ENCODE data around the gene GNA14.
A peak's percentile ranks its signal among the peaks of the same experiment; 100 is the strongest.
"Not testable (repeated sequence)": the region's sequence is repeated elsewhere in the genome, so short reads cannot be mapped to it uniquely, and the experiment has no call there.

Gene GNA14

GRCh38 chr9:77441124-77441523 is 207.0 kb downstream of the GNA14 start:
- DNase-seq: not testable (repeated sequence)

DNA sequence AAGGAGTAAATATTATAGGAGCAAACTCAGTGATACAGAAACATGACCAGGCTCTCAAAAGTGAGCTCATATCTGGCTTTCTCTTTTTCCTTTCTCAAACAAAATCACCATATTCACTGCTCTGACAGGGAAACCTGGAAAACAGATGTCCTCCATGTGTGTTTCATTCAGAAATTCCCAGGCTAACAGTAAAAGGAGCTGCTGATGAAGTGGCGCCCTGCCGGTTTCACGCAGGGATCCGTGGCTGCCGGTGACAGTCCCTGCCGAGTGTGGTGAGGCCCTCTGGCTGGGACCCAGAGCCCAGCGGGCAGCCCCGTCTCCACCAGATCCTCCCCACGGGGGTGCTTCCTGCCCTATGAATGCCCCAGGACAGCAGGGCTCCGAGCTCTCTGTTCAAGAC is 208.1 kb downstream of the GNA14 start:
- DNase-seq: peak; percentile 90

DNA sequence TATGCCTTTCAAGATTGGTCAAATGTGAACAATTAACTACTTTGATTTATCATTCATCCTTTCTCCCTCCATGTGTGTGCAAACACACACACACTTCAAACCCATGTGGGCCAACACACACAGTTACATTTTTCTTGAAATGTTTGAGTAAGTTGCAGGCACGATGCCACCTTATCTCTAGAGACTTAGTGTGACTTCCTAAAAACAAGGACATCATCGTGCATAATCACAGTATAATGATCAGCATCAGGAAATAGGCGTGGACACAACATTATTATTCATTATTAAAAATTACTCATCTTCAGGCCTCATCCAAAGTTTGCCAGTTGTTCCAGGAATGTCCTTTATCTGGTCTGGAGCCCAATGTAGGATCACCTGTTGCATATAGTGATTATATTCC is 209.5 kb downstream of the GNA14 start:
- no peak for DNase-seq

GRCh38 chr9:77435688-77436087 is 212.4 kb downstream of the GNA14 start:
- peak; percentile 46 for DNase-seq

GRCh38 chr9:77435277-77435676 is 212.8 kb downstream of the GNA14 start:
- DNase-seq: no peak

- DNase-seq: peak; percentile 76
These were observed 214.3 kb downstream of the GNA14 start for GRCh38 chr9:77433675-77434445.

GRCh38 chr9:77432053-77432452 is 216.1 kb downstream of the GNA14 start:
- no peak for DNase-seq

DNA sequence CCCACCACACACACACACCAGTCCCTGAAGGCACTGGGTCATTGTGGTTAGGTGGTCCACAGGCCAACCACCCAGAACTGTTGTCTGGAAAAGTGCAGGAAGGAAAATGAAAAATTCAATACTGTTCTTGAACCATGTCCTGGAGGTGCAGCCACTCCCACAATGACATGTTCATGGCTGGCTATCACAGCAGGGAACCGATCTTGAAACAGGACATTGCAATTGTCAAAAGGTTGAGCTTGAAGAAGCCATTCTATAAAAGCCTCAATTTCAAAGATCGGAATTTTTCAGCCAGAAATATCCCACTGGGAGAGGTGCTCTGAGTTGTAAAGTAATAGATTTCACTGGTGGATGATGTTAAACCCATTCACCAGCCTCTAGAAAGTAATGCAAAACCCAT is 218.2 kb downstream of the GNA14 start:
- no peak for DNase-seq

DNA sequence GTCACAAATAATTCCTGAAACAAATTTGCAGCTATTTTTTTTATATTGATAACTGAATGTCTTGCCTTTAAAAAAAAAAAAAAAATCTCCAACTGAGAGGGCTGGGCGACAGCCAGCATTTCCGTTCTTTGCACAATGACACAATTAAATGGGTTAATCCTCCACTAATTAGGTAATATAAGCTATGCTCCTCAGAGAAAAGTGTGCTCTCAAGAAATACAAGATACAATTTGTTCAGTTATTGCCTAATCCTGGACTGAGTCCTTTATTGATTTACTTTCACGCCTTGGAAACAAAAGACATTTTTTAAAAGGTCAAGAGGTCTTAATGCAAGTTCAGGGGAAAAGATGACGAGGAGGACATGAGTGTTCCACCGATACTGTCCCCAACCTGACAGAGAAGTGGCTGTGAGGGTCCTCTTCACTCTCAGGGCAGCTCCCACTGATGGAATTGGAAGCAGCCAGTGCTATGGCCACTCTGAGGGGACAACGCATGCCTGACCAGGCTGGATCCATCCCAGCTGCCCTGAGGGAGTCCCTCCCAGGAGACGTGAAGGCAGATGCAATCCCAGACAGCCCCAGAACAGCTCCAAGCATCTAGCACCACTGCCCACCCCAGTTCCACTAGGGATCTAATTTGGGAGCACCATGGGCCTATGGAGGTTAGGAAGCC is 220.7 kb downstream of the GNA14 start:
- no peak for DNase-seq

DNA sequence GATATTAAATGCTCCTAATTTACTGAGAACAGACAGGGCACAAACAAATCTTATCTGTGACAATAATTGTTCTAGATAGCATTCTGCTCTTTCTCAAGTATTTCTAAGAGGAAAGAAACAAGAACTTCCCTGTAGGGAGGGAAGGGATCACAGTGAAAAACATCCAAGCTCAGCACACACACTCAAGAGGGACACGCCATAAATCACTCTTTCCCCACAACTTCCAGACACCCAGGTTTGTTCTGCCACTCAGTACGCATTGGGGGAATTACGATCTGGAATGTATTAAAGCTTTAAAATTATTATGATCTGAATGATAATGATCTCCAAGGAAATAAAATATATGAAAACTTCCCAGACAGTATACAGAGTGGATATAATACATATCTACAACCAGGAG is 221.4 kb downstream of the GNA14 start:
- DNase-seq: no peak

- DNase-seq: no peak
These were observed 223.1 kb downstream of the GNA14 start for GRCh38 chr9:77424993-77425392.

DNA sequence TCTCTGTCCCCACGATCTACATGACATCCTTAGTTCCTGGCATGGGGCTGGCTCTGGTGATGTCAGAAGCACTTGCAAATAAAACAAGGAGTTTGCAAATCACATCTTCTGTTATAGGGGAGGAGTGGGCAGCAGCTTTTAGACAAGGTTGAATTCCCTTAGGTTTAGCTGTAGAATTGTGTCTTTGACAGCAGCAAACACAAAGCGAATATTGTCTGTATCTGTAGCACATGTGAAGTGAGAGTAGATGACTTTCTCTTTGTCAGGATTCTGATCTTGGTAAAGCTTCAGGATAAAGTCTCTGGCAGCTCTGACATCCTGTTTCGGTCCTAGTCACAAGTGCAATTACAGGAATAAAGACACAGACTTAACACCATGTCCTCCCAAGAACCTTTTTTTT is 224.3 kb downstream of the GNA14 start:
- DNase-seq: no peak

DNA sequence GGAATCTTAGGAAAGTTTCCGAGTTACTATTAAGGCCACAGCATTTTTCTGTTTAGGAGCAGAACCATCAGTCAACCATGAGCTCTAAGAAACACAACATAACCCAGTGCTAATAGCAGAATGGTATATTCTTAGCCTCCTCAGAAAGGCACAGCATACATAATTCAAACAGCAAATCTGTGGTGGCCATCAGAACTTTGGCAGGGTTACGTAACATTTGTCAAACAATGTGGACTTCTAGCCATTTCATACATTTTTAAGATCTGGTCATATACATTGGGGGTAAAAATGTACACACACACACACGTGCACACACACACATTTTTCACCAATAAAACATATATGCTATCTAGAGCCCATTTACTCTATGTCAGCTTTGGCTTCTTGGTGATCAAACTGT is 225.2 kb downstream of the GNA14 start:
- no peak for DNase-seq

- DNase-seq: peak; percentile 31
These were observed 226.4 kb downstream of the GNA14 start for GRCh38 chr9:77421506-77422265.

DNA sequence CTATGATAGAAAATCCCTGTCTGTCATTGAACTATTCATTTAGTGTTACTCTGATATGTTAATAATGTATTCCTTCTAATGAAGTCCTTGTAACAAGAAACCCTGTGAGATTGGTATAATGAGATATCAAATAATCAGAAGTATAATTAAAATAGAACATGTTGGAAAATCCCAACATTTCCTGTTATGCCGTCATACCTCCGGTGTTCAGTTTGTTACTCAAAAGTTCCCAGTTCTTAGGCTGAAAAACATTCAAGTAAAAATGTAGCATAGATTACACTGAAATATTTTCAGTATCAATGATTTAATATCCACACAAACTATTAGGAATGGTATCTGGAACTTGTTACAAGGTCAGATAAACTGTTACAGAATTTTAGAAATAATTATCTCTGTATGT is 227.5 kb downstream of the GNA14 start:
- DNase-seq: no peak

DNA sequence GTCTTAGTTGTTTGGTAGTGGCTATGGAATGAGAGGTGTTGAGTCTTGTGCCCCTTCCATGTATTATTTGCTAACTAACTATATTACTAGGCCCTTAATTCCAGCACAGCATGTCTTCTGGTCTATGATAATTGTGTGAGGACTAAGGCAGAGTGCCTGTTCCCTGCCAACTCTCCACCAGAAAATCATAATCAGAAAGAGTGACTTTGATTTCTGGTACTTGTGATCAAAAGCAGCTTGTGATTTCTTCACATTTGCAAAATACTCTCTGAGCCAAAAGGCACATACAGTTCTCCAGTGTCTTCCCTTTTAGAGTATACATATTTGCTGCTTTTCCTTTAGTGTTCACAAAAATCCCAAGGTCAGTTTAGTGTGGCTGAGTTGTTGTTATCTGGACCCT is 229.9 kb downstream of the GNA14 start:
- DNase-seq: no peak

DNA sequence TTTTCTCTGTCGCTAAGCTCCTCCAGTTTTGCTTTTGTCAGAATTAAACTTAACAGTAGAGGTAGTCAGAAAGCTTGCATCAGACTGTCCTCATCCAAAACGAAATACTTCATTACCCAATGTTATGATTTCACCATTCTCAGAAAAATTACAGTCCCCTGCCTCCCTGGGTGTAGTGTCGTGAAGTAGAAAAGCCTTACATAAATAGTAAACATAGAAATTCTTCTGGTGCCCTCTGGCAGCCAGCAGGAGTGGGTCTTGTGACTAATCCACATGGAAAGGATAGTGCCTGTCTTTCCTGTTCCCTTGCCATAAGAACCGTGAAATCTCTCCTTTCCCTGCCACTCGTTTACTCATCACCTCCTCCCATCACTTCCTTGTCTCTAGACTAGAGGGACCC is 230.6 kb downstream of the GNA14 start:
- DNase-seq: peak; percentile 72

DNA sequence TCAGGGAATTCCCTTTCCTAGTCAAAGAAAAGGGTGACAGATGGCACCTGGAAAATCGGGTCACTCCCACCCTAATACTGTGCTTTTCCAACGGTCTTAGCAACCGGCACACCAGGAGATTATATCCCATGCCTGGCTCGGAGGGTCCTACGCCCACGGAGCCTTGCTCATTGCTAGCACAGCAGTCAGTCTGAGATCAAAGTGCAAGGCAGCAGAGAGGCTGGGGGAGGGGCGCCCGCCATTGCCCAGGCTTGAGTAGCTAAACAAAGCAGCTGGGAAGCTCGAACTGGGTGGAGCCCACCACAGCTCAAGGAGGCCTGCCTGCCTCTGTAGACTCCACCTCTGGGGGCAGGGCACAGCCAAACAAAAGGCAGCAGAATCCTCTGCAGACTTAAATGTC is 239.6 kb downstream of the GNA14 start:
- DNase-seq: not testable (repeated sequence)

- DNase-seq: peak; percentile 5
These were observed 244.9 kb downstream of the GNA14 start for GRCh38 chr9:77403239-77403638.

DNA sequence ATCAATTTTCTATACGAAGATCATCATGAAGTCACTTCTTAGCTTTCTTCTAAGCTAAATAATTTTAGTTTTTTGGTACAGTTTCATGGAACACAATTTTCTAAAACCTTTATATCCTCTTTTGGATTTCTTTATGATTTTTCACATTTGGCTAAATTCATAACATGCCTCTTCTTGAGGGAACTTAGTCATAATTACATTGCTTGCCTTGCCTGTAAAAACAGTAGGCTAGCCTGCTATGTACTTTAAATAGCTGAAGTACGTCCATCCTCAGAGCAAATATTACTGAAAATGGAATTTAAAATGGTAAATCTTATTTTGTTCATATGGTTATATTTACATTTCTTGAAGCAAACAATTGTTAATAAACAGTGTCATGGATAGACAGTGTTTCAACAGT is 245.8 kb downstream of the GNA14 start:
- DNase-seq: peak; percentile 31

DNA sequence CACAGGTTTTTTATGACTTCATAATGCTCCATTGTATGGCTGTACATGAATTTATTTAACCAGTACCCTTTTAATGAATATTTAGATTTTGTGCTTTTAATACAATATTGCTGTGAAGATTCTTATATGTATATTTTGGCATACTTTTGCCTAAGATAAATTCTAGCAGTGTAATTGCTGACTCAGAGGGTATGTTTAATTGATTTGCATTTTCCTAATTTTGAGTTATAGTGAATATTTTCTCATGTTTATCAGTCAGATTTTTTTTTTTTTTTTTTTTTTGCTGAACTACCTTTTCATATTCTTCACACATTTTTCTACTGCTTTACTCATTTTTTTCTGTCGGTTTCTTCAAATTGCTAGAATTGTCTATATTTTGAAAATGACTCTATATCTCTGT is 248.2 kb downstream of the GNA14 start:
- no peak for DNase-seq

GRCh38 chr9:77398581-77398980 is 249.5 kb downstream of the GNA14 start:
- not testable (repeated sequence) for DNase-seq

GRCh38 chr9:77392328-77392727 is 255.8 kb downstream of the GNA14 start:
- no peak for DNase-seq

- no peak for DNase-seq
These were observed 256.3 kb downstream of the GNA14 start for GRCh38 chr9:77391834-77392233.
